ENCODE data around the gene NLK. TPM values are rescaled to one million over a fixed set of nuclear protein-coding genes. Genes with fewer than 3 reads are reported as not detected.

NLK gene
- total and polyA plus RNA-seq, 5 donors from 2014 or later, result 1.7 to 16.0 (median 1.9) TPM

DNA sequence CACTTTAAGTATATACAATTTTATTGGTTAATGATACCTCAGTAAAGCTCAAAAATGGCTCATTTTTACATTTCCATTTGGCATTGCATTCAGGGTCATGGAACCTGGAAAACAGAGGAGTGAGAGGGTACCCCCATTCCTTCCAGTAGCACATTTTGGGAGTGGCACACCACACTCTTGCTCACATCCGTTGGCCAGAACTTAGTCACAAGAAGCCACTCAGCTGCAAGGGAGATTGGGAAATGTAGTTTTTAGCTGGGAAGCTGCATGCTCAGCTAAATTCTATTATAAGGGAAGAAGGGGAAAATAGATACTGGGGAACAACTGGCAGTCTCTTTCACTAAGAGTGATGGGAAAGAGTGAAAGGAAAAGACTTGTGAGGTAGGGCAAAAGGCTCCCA, 174.1 kb downstream of the NLK start:
- ATAC-seq (ENCODE audit: low read depth in 2 of 2) (no peak), DNase-seq (peak in 1 of 3 donors; percentile 20)
- no peaks in the 10 kb centered on the region for H3K36me3 Mint-ChIP-seq
- H3K4me3 ChIP-seq (ENCODE audit: low read depth, low read length), result no peak overlapping the region
- no peak overlapping the region for H3K27ac Mint-ChIP-seq
- H3K27me3 ChIP-seq (ENCODE audit: control insufficient read depth, insufficient read depth, low read length), result no peaks in the 10 kb centered on the region
- peaks cover 11% of the 10 kb centered on the region for H3K27me3 Mint-ChIP-seq
- H3K4me1 ChIP-seq (ENCODE audit: control insufficient read depth, insufficient read depth, low read length, poor library complexity, severe bottlenecking), result no peaks in the 10 kb centered on the region
- H3K4me1 Mint-ChIP-seq, result peaks cover 0 to 5% (median 1%) of the 10 kb centered on the region in 4 donors
- H3K4me3 Mint-ChIP-seq, result no peak overlapping the region
- no peaks in the 10 kb centered on the region for H3K36me3 ChIP-seq (ENCODE audit: control insufficient read depth, insufficient read depth, low read length)
- no peak overlapping the region for H3K27ac ChIP-seq (ENCODE audit: insufficient read depth, low read length, poor library complexity, severe bottlenecking)
- no peaks in the 10 kb centered on the region for H3K9me3 ChIP-seq (ENCODE audit: control insufficient read depth in 2 of 2, low read length in 2 of 2)
- peaks cover 0 to 5% (median 2%) of the 10 kb centered on the region in 7 donors for H3K9me3 Mint-ChIP-seq

DNA sequence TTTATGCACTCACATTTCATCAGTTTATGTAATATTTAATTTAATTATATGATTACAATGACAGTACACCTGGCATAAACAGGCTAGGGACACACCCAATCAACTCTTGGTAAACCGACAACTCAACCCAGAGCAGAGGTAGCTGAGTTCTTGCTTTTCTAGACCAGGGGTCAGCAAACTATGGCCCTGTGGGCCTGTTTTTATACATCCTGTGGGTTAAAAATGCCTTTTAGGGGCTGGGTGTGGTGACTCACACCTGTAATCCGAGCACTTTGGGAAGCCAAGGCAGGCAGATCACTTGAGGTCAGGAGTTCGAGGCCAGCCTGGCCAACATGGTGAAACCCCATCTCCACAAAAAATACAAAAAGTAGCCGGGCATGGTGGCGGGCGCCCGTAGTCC, 177.3 kb downstream of the NLK start:
- Histone ChIP-seq H3K4me1 (ENCODE audit: control insufficient read depth, insufficient read depth, low read length, poor library complexity, severe bottlenecking) (no peaks in the 10 kb centered on the region), H3K4me3 (ENCODE audit: low read depth, low read length) (no peak overlapping the region), H3K9me3 (ENCODE audit: control insufficient read depth in 2 of 2, low read length in 2 of 2) (no peaks in the 10 kb centered on the region), H3K27ac (ENCODE audit: insufficient read depth, low read length, poor library complexity, severe bottlenecking) (no peak overlapping the region), H3K27me3 (ENCODE audit: control insufficient read depth, insufficient read depth, low read length) (no peaks in the 10 kb centered on the region), H3K36me3 (ENCODE audit: control insufficient read depth, insufficient read depth, low read length) (no peaks in the 10 kb centered on the region)
- no peak for ATAC-seq (ENCODE audit: low read depth in 2 of 2)
- no peaks in the 10 kb centered on the region for H3K36me3 Mint-ChIP-seq
- peaks cover 0 to 3% (median 0%) of the 10 kb centered on the region in 7 donors for H3K9me3 Mint-ChIP-seq
- H3K4me3 Mint-ChIP-seq, result no peak overlapping the region
- peaks cover 5% of the 10 kb centered on the region for H3K27me3 Mint-ChIP-seq
- H3K27ac Mint-ChIP-seq, result no peak overlapping the region
- H3K4me1 Mint-ChIP-seq, result peaks cover 0 to 5% (median 1%) of the 10 kb centered on the region in 4 donors
- DNase-seq, result no peak

DNA sequence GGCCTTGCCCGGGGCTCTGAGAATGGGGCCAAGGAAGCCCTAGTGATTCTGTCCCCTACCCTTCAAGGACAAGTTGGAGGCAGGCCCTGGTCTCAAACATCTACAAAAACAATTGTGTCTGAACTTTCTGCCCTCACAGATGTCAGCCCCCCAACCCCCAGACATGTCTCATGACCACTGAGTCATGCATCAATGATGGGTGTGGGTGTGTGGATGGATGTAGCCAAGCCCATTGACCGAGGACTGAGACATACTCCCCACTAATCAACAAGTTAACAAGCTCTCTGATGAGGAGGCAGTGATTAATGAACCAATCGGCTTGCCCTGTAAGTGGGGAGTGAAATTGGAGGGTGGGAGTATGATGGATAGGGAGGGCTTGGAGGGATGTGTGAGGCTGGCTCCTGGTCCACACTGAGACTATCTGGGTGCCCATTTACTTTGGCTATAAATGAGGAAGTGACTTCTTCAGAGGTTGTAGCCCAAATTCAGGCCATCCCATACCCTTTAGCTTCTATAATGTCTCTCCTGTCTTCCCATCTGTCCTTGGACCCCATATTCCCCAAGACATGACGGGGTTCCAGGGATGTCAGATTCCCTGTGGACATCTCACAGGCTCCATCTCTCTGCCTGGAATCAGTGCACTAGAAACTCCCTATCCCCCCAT, 179.4 kb downstream of the NLK start:
- H3K9me3 Mint-ChIP-seq, result peaks cover 0 to 3% (median 0%) of the 10 kb centered on the region in 7 donors
- no peaks in the 10 kb centered on the region for H3K36me3 Mint-ChIP-seq
- Histone ChIP-seq H3K4me3 (ENCODE audit: low read depth, low read length) (no peak overlapping the region), H3K9me3 (ENCODE audit: control insufficient read depth in 2 of 2, low read length in 2 of 2) (no peaks in the 10 kb centered on the region), H3K27ac (ENCODE audit: insufficient read depth, low read length, poor library complexity, severe bottlenecking) (no peak overlapping the region), H3K4me1 (ENCODE audit: control insufficient read depth, insufficient read depth, low read length, poor library complexity, severe bottlenecking) (no peaks in the 10 kb centered on the region), H3K27me3 (ENCODE audit: control insufficient read depth, insufficient read depth, low read length) (no peaks in the 10 kb centered on the region), H3K36me3 (ENCODE audit: control insufficient read depth, insufficient read depth, low read length) (no peaks in the 10 kb centered on the region)
- ATAC-seq (ENCODE audit: low read depth in 2 of 2) (no peak), DNase-seq (no peak)
- H3K27me3 Mint-ChIP-seq, result peaks cover 11% of the 10 kb centered on the region
- no peak overlapping the region for H3K4me3 Mint-ChIP-seq
- H3K27ac Mint-ChIP-seq, result no peak overlapping the region
- H3K4me1 Mint-ChIP-seq, result no peaks in the 10 kb centered on the region

DNA sequence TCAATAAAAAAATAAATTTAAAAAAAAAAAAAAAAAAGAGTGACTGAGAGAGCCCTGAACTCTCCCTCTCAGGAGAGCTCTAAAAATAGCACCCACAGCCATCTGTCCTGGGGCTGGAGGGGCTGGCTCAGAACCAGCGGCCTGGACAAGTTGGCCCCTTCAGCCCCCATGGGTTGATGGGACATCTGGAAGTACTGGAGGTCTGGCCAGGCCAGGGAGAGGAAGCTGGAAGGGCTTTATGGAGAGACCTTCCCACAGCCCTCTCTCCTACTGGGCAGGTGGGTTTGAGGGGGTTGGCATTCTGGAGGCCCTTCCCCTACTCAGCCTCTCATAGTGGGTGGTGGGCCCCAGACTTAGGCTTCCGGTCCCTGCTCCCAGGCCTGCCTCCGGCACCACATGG, 182.8 kb downstream of the NLK start:
- H3K36me3 Mint-ChIP-seq, result no peaks in the 10 kb centered on the region
- H3K27ac Mint-ChIP-seq, result no peak overlapping the region
- H3K4me1 Mint-ChIP-seq, result peaks cover 0 to 16% (median 8%) of the 10 kb centered on the region in 4 donors
- no peak overlapping the region for H3K4me3 ChIP-seq (ENCODE audit: low read depth, low read length)
- H3K36me3 ChIP-seq (ENCODE audit: control insufficient read depth, insufficient read depth, low read length), result no peaks in the 10 kb centered on the region
- ATAC-seq (ENCODE audit: low read depth in 2 of 2) (no peak), DNase-seq (no peak)
- H3K9me3 Mint-ChIP-seq, result peaks cover 0 to 3% (median 0%) of the 10 kb centered on the region in 7 donors
- no peak overlapping the region for H3K27ac ChIP-seq (ENCODE audit: insufficient read depth, low read length, poor library complexity, severe bottlenecking)
- H3K9me3 ChIP-seq (ENCODE audit: control insufficient read depth in 2 of 2, low read length in 2 of 2), result no peaks in the 10 kb centered on the region
- peaks cover 28% of the 10 kb centered on the region for H3K27me3 Mint-ChIP-seq
- H3K27me3 ChIP-seq (ENCODE audit: control insufficient read depth, insufficient read depth, low read length), result peaks cover 7% of the 10 kb centered on the region
- no peak overlapping the region for H3K4me3 Mint-ChIP-seq
- H3K4me1 ChIP-seq (ENCODE audit: control insufficient read depth, insufficient read depth, low read length, poor library complexity, severe bottlenecking), result peaks cover 5% of the 10 kb centered on the region

DNA sequence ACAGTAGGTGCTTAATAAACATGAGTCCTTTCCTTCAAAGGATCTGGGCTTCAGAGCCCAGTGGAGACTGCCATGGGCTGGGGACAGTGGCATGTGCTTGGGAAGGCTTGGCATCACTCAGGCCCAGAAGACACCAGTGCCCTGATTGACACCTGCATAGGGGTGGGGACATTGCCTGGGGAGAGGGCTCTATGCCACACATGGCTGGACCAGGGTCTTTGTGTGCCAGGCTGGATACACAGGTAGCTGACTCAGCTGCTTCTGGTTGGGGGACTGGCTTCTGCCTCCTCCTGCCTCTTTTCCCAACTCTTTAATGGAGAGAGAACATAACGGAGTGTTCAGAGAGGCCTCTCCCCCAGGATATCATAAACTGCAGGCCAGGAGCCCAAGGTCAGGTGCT, 183.4 kb downstream of the NLK start:
- Mint-ChIP-seq H3K9me3 (peaks cover 0 to 3% (median 0%) of the 10 kb centered on the region in 7 donors), H3K36me3 (no peaks in the 10 kb centered on the region), H3K4me1 (peaks cover 0 to 18% (median 11%) of the 10 kb centered on the region in 4 donors), H3K27ac (no peak overlapping the region), H3K4me3 (peak overlapping the region in 1 of 4 donors; percentile 21), H3K27me3 (peaks cover 34% of the 10 kb centered on the region)
- no peak overlapping the region for H3K27ac ChIP-seq (ENCODE audit: insufficient read depth, low read length, poor library complexity, severe bottlenecking)
- ATAC-seq (ENCODE audit: low read depth in 2 of 2) (no peak), DNase-seq (no peak)
- H3K9me3 ChIP-seq (ENCODE audit: control insufficient read depth in 2 of 2, low read length in 2 of 2), result no peaks in the 10 kb centered on the region
- peaks cover 5% of the 10 kb centered on the region for H3K4me1 ChIP-seq (ENCODE audit: control insufficient read depth, insufficient read depth, low read length, poor library complexity, severe bottlenecking)
- H3K27me3 ChIP-seq (ENCODE audit: control insufficient read depth, insufficient read depth, low read length), result peaks cover 7% of the 10 kb centered on the region
- H3K4me3 ChIP-seq (ENCODE audit: low read depth, low read length), result no peak overlapping the region
- no peaks in the 10 kb centered on the region for H3K36me3 ChIP-seq (ENCODE audit: control insufficient read depth, insufficient read depth, low read length)

DNA sequence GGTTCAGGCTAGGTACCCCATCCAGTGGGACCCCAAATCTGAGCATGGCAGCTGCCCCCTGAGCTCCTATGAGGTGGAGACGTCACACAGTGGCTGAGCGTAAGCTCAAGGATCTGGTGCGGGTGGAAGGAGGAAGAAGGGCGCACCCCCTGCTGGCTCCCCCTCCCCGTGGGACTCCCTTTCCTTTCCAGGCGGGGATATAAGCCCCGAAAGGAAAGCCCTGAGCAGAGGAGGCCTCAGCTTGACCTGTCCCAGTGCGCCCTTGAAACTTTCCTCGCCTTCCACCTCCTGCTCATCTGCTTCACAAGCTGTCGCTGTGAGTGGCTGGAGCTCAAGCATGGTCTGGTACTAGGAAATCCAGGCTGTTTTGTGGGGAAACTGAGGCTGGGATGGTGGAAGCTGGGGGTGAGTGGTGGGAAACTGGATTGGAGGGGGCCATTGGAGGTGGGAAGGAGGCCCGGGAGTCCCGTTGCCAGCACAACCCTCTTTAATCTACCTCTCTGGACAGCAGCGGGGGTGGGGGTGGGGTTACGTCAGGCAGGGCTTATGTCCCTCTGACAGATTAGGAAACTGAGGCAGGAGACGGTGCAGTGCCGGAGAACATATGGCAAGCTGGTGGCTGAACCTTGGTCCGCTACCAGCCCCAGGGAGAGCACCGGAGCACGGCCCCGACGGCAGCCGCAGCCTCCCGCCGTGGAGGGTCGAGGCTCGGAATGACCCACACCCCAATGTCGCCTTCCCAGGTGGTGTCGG, 184.3 kb downstream of the NLK start:
- no peak overlapping the region for H3K4me3 ChIP-seq (ENCODE audit: low read depth, low read length)
- no peaks in the 10 kb centered on the region for H3K9me3 ChIP-seq (ENCODE audit: control insufficient read depth in 2 of 2, low read length in 2 of 2)
- H3K36me3 ChIP-seq (ENCODE audit: control insufficient read depth, insufficient read depth, low read length), result no peaks in the 10 kb centered on the region
- peaks cover 5% of the 10 kb centered on the region for H3K4me1 ChIP-seq (ENCODE audit: control insufficient read depth, insufficient read depth, low read length, poor library complexity, severe bottlenecking)
- ATAC-seq (ENCODE audit: low read depth in 2 of 2), result no peak
- Mint-ChIP-seq H3K36me3 (no peaks in the 10 kb centered on the region), H3K27me3 (peaks cover 42% of the 10 kb centered on the region), H3K4me3 (peak overlapping the region in 1 of 4 donors; percentile 38), H3K27ac (no peak overlapping the region), H3K9me3 (peaks cover 0 to 3% (median 0%) of the 10 kb centered on the region in 7 donors), H3K4me1 (peaks cover 0 to 18% (median 11%) of the 10 kb centered on the region in 4 donors)
- peaks cover 13% of the 10 kb centered on the region for H3K27me3 ChIP-seq (ENCODE audit: control insufficient read depth, insufficient read depth, low read length)
- no peak for DNase-seq
- H3K27ac ChIP-seq (ENCODE audit: insufficient read depth, low read length, poor library complexity, severe bottlenecking), result no peak overlapping the region

DNA sequence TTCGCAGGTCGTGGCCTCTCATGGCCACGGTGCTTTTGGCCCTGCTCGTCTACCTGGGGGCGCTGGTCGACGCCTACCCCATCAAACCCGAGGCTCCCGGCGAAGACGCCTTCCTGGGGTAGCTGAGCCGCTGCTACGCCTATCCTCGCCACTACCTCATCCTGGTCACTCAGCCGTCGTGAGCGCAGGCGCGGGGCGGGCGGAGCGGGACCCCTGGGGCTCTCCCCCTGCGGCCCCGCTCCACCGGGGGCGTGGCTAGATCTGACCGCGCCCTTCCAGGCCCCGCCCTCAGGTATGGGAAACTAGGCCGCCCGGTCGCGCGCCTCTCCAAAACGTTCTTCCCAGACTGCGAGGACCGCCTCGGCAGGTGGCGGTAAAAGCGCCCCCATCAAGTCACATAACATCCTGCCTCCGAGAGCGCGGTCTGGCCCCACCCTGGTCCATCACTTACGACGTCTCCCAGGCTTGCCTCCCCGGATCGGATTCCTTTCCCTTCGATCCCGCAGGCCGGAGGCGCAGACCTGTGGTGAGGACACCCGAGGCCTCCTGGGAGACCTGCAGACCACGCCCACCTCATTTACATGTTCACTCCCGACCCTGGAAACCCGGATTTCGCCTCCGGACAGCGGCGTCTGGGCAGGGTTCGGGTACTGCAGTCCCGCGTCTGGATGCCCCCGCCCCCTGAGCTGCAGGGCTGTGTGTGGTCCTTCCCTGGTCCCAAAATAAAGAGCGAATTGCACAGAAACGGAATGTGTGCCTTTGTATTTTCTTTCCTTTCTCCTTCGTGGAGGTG, 185.0 kb downstream of the NLK start:
- no peaks in the 10 kb centered on the region for H3K36me3 Mint-ChIP-seq
- Histone ChIP-seq H3K4me3 (ENCODE audit: low read depth, low read length) (no peak overlapping the region), H3K27ac (ENCODE audit: insufficient read depth, low read length, poor library complexity, severe bottlenecking) (no peak overlapping the region), H3K9me3 (ENCODE audit: control insufficient read depth in 2 of 2, low read length in 2 of 2) (no peaks in the 10 kb centered on the region), H3K27me3 (ENCODE audit: control insufficient read depth, insufficient read depth, low read length) (peaks cover 13% of the 10 kb centered on the region), H3K36me3 (ENCODE audit: control insufficient read depth, insufficient read depth, low read length) (no peaks in the 10 kb centered on the region), H3K4me1 (ENCODE audit: control insufficient read depth, insufficient read depth, low read length, poor library complexity, severe bottlenecking) (peaks cover 5% of the 10 kb centered on the region)
- peaks cover 0 to 3% (median 0%) of the 10 kb centered on the region in 7 donors for H3K9me3 Mint-ChIP-seq
- H3K4me3 Mint-ChIP-seq, result peak overlapping the region in 2 of 4 donors; percentile 64 to 74
- peak in 1 of 3 donors; percentile 13 for DNase-seq
- H3K4me1 Mint-ChIP-seq, result peaks cover 0 to 18% (median 11%) of the 10 kb centered on the region in 4 donors
- H3K27ac Mint-ChIP-seq, result peak overlapping the region in 1 of 3 donors; percentile 17
- peaks cover 42% of the 10 kb centered on the region for H3K27me3 Mint-ChIP-seq
- no peak for ATAC-seq (ENCODE audit: low read depth in 2 of 2)
